Coronary artery (tissue), 2 donors: Measurements from ENCODE around the gene FAF2.

ENCODE experiments used
- DNase-seq: peaks from one replicate; pipeline ENCODE4 v3.0.0-alpha.2; 2017; ENCODE audit warnings: low spot score
- H3K27ac ChIP-seq, 2 donors: fragments of 200-600 bp; sonication (generic); one replicate each; pipeline ENCODE4 v1.5.1; 2016 to 2019
- H3K4me3 ChIP-seq: fragments of 200-600 bp; sonication (generic); 2 replicates; pipeline ENCODE4 v1.5.1; 2016; ENCODE audit warnings: mild to moderate bottlenecking, moderate library complexity
- TF ChIP-seq, protein P1 (sequence below): fragments of 200-600 bp; sonication (generic); IDR thresholded peaks from one replicate; pipeline ENCODE4 v1.5.1; 2019; ENCODE audit warnings: antibody characterized with exemption

FAF2 gene

DNA sequence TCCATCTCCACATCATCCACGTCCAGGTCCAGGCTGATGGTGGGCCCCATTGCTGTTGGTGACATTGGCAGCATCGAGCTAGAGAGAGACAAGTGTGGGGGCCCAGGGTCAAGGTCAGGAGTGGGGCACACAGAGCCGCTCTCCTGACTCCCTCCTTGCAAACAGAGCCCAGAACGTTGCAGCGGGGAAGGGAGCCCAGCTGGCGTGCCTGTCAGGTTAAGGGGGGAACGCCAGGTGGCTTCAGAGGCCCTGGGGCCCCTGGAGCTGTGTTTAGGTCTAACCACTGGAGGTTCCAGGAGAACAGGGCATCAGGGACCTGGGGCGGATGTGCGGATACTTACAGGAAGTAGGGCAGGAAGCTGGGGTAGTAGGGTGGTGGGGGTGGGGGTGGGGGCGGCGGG, 81.6 kb downstream of the FAF2 start:
- TF ChIP-seq, protein P1, sequence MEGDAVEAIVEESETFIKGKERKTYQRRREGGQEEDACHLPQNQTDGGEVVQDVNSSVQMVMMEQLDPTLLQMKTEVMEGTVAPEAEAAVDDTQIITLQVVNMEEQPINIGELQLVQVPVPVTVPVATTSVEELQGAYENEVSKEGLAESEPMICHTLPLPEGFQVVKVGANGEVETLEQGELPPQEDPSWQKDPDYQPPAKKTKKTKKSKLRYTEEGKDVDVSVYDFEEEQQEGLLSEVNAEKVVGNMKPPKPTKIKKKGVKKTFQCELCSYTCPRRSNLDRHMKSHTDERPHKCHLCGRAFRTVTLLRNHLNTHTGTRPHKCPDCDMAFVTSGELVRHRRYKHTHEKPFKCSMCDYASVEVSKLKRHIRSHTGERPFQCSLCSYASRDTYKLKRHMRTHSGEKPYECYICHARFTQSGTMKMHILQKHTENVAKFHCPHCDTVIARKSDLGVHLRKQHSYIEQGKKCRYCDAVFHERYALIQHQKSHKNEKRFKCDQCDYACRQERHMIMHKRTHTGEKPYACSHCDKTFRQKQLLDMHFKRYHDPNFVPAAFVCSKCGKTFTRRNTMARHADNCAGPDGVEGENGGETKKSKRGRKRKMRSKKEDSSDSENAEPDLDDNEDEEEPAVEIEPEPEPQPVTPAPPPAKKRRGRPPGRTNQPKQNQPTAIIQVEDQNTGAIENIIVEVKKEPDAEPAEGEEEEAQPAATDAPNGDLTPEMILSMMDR = no peak
- no peak for DNase-seq
- Histone ChIP-seq H3K27ac (no peak overlapping the region), H3K4me3 (no peak overlapping the region)

DNA sequence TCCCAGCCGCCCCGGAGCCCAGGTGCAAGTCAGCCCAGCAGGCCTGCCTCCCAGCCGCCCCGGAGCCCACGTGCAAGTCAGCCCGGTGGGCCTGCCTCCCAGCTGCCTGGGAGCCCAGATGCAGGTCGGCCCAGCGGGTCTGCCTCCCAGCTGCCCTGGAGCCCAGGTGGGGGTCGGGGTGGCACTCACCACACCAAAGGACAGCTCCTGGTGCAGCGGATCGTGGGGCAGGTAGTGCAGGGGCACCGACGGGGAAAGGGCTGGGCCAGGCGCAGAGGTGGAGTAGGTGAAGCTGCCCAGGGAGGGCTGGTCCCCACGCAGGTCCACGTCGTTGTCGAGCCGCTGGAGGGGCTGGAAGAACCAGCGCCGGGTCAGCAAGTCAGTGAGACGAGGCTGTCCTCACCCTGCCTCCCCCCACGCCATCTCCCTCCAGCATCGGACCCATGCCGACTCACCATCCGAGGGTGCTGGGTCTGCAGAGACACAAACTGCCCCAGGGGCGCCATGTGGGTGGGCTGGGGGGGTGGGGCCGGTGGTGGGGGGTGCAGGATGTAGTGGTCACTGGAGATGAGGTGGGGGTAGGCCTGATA, 82.3 kb downstream of the FAF2 start:
- H3K4me3 ChIP-seq = no peak overlapping the region
- TF ChIP-seq, protein P1 = no peak
- H3K27ac ChIP-seq = no peak overlapping the region
- DNase-seq = no peak

DNA sequence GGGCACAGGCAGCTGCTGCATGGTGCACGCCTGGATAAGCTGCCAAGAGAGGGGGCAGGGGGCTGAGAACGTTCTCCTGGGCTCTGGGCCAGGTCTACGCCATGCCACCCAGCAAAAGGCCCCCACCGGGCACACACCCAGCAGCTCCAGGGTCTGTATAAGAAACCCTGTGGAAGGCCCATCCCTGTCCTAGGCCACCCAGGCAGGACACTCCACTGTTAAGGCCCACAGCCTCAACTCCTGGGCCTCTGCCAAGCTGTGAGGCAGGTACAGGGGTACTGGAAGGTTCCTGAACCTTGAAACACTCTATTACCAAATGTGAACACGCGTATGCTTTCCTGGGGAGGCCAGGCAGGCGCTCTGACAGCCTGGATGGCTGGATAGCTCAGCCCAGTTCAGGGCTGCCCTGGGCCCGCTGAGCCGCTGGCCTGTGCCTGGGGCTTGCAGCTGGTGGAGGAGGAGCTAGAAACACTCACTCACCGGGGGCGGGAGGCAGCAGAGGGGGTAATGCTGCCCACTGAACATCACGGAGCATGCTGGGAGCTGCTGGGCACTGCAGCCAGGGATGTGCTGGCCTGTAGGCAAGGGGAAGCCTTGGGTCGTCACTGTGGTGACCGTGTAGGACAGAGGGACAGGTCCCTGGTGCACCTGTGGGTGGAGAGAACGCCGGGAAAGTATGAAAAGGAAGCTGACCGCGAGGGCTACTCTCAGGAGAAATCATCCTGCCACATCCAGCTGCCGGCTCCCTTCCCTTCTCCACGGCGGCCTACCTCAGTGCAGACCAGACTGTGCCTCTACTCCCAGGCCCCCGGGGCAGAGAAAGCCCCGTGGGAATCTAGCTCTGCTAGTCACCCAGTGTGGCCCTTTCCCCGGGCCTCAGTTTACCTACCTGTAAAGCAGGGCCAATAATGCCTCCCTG, 83.1 kb downstream of the FAF2 start:
- TF ChIP-seq, protein P1 = no peak
- Histone ChIP-seq H3K27ac (no peak overlapping the region), H3K4me3 (no peak overlapping the region)
- DNase-seq = no peak

DNA sequence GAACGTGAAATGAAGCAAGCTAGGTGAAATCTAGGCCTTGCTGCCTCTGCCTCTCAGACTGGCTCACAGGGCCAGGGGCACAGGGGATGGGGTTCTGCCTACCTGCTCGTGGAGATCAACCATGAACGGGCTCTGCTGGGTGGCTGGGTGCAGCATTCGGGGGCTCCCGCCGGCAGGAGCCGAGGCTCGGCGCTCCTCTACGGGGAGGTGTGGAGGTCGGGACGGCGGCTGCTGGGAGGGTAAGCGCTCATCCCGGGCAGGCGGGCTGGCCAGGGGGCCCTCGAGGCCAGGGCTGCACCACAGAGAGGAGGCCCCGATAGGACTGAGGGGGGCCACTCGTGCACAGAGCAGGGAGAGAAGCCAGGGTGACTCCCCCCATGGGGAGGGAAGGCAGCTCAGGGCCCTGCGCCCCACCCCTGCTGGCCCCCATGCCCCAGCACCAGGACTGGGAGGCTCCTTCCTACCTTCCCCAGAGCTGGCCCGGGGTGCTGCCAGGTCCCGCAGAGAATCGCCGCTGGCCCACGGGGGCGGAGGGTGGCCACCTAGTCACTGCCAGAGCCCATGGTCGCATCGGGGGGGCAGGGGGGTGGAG, 83.8 kb downstream of the FAF2 start:
- H3K27ac ChIP-seq = no peak overlapping the region
- TF ChIP-seq, protein P1 = no peak
- no peak for DNase-seq
- no peak overlapping the region for H3K4me3 ChIP-seq

DNA sequence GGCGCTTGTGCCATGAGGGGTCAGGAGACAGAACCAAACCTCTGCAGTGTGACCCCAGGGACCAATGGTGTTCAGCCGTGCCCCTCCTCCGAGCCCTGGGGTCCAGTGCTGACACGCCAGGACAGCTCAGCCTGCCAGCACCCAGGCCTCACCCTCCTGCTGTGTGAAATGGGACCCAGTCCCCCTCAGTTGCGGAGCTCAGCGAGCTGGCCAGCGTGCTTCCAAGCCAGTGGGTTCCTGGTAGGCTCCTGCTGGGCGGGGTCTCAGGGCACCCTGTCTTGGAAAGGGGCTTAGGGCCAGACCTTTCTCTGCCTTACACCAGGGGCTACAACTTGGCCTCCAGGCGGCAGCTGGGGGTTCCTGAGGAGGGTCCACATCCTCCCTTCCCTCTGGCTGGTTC, 84.6 kb downstream of the FAF2 start:
- Histone ChIP-seq H3K27ac (no peak overlapping the region), H3K4me3 (no peak overlapping the region)
- TF ChIP-seq, protein P1 = no peak
- DNase-seq = no peak

DNA sequence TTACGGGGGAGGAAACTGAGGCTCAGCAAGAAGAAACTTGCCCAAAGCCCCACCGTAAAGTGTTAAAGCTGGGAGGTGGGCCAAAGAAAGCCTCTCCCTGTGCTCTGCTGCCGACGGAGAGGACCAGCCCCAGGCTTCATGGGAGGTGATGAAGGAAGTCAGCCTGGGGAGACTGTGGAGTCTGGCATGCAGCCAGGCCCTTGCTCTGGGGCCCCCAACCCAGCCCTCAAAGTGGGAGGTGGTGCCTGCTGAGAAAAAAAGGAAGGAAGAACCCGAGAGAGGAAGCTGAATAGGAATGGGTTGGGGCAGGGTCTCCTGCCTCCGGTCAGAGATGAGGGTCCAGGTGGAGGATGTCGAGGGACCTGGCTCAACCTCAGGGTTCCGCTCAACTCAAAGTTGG, 85.2 kb downstream of the FAF2 start:
- no peak for DNase-seq
- peak overlapping the region; percentile 99 for H3K4me3 ChIP-seq

More for the DNA sequence above, 85.2 kb downstream of the FAF2 start:
- TF ChIP-seq, protein P1 = no peak
- H3K27ac ChIP-seq = peak overlapping the region in 1 of 2 donors; percentile 100
